SU-DHL-6 (cell line): ENCODE measurements around the gene IDS.

ENCODE experiments used
- CTCF ChIP-seq: fragments of 200-600 bp; sonication (generic); IDR thresholded peaks from one replicate; pipeline ENCODE4 v1.5.1; 2017; ENCODE audit warnings: antibody characterized with exemption, mild to moderate bottlenecking, low read length, moderate library complexity; ENCODE audit not compliant: insufficient read depth, poor library complexity, severe bottlenecking
- EZH2phosphoT487 ChIP-seq: fragments of 200-600 bp; sonication (generic), shearing (Covaris generic); conservative IDR thresholded peaks from 2 replicates; pipeline ENCODE4 v1.6.1; 2018; ENCODE audit warnings: mild to moderate bottlenecking, antibody characterized with exemption, low read length, moderate library complexity, mixed read lengths

GRCh38 chrX:149453906-149454822 is 50.9 kb downstream of the IDS start:
- no peak for TF ChIP-seq CTCF
- no peak for TF ChIP-seq EZH2phosphoT487
